Choroid plexus epithelial cell (primary cell): Measurements from ENCODE around the gene NCOR1.

Source experiments
- DNase-seq: peaks from one replicate; pipeline ENCODE4 v3.0.0-alpha.2; 2010; ENCODE audit warnings: low read depth
- H3K4me3 ChIP-seq: 2 replicates; pipeline ENCODE4 v1.5.1; 2011; ENCODE audit warnings: low read depth, mild to moderate bottlenecking, control low read depth, low read length, moderate library complexity
- TF ChIP-seq, protein P1 (sequence below): conservative IDR thresholded peaks from 2 replicates; pipeline ENCODE4 v1.5.1; 2011; ENCODE audit warnings: low read depth, mild to moderate bottlenecking, control low read depth, inconsistent platforms, low read length, moderate library complexity

Gene NCOR1

GRCh38 chr17:16033729-16034349, 181.5 kb downstream of the NCOR1 start:
- TF ChIP-seq, protein P1, sequence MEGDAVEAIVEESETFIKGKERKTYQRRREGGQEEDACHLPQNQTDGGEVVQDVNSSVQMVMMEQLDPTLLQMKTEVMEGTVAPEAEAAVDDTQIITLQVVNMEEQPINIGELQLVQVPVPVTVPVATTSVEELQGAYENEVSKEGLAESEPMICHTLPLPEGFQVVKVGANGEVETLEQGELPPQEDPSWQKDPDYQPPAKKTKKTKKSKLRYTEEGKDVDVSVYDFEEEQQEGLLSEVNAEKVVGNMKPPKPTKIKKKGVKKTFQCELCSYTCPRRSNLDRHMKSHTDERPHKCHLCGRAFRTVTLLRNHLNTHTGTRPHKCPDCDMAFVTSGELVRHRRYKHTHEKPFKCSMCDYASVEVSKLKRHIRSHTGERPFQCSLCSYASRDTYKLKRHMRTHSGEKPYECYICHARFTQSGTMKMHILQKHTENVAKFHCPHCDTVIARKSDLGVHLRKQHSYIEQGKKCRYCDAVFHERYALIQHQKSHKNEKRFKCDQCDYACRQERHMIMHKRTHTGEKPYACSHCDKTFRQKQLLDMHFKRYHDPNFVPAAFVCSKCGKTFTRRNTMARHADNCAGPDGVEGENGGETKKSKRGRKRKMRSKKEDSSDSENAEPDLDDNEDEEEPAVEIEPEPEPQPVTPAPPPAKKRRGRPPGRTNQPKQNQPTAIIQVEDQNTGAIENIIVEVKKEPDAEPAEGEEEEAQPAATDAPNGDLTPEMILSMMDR, result no peak
- no peak for DNase-seq
- no peak overlapping the region for H3K4me3 ChIP-seq

GRCh38 chr17:16027708-16028584, 187.4 kb downstream of the NCOR1 start:
- H3K4me3 ChIP-seq, result no peak overlapping the region
- peak; percentile 92 for DNase-seq
- TF ChIP-seq, protein P1, result peak; percentile 9

DNA sequence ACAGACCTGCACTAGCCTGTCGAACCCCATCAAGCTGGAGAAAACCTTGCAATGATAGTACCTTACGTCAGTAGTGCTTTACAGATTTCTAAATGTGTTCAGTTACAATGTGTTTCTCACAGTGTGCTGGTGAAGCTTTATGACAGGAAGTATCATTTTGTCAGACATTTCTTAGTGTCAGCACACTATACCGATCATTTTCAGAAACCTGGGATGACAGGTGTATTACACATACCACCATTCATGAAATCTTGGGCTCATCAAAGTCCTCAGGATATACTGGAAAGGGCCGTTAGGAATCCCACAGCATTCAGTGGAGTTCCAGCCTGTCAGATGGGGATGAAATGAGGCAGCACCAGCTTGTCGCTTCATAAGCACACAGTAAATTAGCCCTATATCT, 188.4 kb downstream of the NCOR1 start:
- no peak overlapping the region for H3K4me3 ChIP-seq
- TF ChIP-seq, protein P1, result no peak
- no peak for DNase-seq

DNA sequence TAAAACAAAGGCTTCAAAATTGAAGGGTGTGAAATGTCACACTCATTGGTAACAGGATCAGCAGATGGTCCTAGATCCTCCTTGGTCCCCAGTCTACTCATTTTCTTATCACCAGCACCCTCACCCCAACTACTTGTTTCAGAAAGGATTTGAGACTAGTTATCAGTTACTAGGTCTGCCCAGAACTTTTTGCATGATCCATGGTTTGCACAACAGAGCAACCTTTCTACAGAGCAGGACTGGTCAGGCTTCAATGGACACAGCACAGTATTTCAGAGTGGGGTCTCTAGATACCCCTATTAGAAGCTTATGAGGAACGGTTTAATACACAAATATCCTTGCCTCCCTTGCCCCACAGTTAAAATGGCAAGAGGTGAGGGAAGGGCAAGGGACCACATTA, 190.1 kb downstream of the NCOR1 start:
- no peak overlapping the region for H3K4me3 ChIP-seq
- DNase-seq, result no peak
- TF ChIP-seq, protein P1, result no peak

- no peak overlapping the region for H3K4me3 ChIP-seq
- DNase-seq, result no peak
- TF ChIP-seq, protein P1, result no peak
Observed at GRCh38 chr17:16023881-16024280, 191.5 kb downstream of the NCOR1 start.

- H3K4me3 ChIP-seq, result no peak overlapping the region
- TF ChIP-seq, protein P1, result no peak
- DNase-seq, result no peak
Observed at GRCh38 chr17:16019347-16019746, 196.0 kb downstream of the NCOR1 start.
